ENCODE data around the gene MAP1LC3B2.

MAP1LC3B2 gene

GRCh38 chr12:116614194-116614915 is 55.2 kb downstream of the MAP1LC3B2 start:
- TF ChIP-seq OSR1 (CRISPR knock-in tag; IDR thresholded peaks at IDR 0.05) (no peak), ZFP30 (CRISPR knock-in tag; IDR thresholded peaks at IDR 0.05) (no peak), ZFP3 (CRISPR knock-in tag; IDR thresholded peaks at IDR 0.05) (no peak), SNAI2 (CRISPR knock-in tag; IDR thresholded peaks at IDR 0.05) (no peak), BACH2 (CRISPR knock-in tag; IDR thresholded peaks at IDR 0.05; ENCODE audit: borderline replicate concordance) (no peak)
- ATAC-seq = no peak

DNA sequence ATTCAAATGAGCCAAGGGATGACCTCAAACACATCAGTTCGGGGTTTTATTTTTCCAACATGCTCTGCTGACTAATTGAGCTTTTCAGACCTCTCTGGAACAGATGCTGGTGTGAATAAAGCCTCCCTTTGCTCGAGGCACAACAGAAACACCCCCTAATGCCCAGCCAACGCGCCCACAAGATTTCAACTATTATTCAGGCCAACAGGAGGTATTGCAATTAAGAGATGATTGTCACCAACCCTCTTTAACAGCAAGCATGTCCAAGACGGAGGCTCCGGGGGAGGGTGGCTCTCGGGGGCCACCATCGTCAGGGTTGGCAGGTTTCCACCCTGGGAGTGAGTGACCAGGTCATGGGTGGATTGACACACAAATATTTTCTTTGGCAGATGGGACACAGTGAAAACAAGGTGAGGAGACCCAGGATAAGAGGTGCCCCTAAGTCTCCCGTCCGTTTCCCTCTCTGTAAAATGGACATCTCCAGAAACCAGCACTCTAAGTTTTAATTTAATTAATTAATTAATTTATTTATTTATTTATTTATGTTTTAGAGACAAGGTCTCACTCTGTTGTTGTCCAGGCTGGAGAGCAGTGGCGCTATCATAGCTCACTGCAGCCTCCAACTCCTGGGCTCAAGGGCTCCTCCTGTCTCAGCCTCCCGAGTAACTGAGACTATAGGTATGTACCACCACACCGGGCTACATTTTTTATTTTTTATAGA is 56.1 kb downstream of the MAP1LC3B2 start:
- TF ChIP-seq ZFP30 (CRISPR knock-in tag; IDR thresholded peaks at IDR 0.05) (no peak), ESRRG (CRISPR knock-in tag; IDR thresholded peaks at IDR 0.05) (no peak), PATZ1 (CRISPR knock-in tag; IDR thresholded peaks at IDR 0.05; ENCODE audit: borderline replicate concordance) (no peak), ZNF8 (CRISPR knock-in tag; IDR thresholded peaks at IDR 0.05) (no peak), ARNTL (CRISPR knock-in tag; IDR thresholded peaks at IDR 0.05; ENCODE audit: borderline replicate concordance, low read depth) (no peak), ZFP3 (CRISPR knock-in tag; IDR thresholded peaks at IDR 0.05) (no peak), PPARA (CRISPR knock-in tag; IDR thresholded peaks at IDR 0.05; ENCODE audit: borderline replicate concordance) (no peak), OSR1 (CRISPR knock-in tag; IDR thresholded peaks at IDR 0.05) (no peak), RARB (CRISPR knock-in tag; IDR thresholded peaks at IDR 0.05) (no peak), TSHZ2 (CRISPR knock-in tag; IDR thresholded peaks at IDR 0.05) (no peak), TOX (CRISPR knock-in tag; IDR thresholded peaks at IDR 0.05; ENCODE audit: borderline replicate concordance) (no peak), SNAI2 (CRISPR knock-in tag; IDR thresholded peaks at IDR 0.05) (no peak)
- TF ChIP-seq, protein P1, sequence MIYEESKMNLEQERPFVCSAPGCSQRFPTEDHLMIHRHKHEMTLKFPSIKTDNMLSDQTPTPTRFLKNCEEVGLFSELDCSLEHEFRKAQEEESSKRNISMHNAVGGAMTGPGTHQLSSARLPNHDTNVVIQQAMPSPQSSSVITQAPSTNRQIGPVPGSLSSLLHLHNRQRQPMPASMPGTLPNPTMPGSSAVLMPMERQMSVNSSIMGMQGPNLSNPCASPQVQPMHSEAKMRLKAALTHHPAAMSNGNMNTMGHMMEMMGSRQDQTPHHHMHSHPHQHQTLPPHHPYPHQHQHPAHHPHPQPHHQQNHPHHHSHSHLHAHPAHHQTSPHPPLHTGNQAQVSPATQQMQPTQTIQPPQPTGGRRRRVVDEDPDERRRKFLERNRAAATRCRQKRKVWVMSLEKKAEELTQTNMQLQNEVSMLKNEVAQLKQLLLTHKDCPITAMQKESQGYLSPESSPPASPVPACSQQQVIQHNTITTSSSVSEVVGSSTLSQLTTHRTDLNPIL (CRISPR knock-in tag; IDR thresholded peaks at IDR 0.05; ENCODE audit: low read depth) = no peak
- ATAC-seq = no peak

GRCh38 chr12:116616536-116617248 is 57.5 kb downstream of the MAP1LC3B2 start:
- TF ChIP-seq ZNF8 (CRISPR knock-in tag; IDR thresholded peaks at IDR 0.05) (no peak), TSHZ2 (CRISPR knock-in tag; IDR thresholded peaks at IDR 0.05) (no peak), CSDC2 (CRISPR knock-in tag; IDR thresholded peaks at IDR 0.05) (no peak), ISL1 (CRISPR knock-in tag; IDR thresholded peaks at IDR 0.05) (no peak), PPARA (CRISPR knock-in tag; IDR thresholded peaks at IDR 0.05; ENCODE audit: borderline replicate concordance) (no peak), ARNTL (CRISPR knock-in tag; IDR thresholded peaks at IDR 0.05; ENCODE audit: borderline replicate concordance, low read depth) (no peak), TCF4 (CRISPR knock-in tag; IDR thresholded peaks at IDR 0.05; ENCODE audit: borderline replicate concordance) (no peak), ZFP30 (CRISPR knock-in tag; IDR thresholded peaks at IDR 0.05) (no peak), ZNF565 (CRISPR knock-in tag; conservative IDR thresholded peaks at IDR 0.05; ENCODE audit: low read depth) (no peak), ZNF70 (CRISPR knock-in tag; IDR thresholded peaks at IDR 0.05) (no peak), ZC3H10 (CRISPR knock-in tag; IDR thresholded peaks at IDR 0.05) (no peak), TOX (CRISPR knock-in tag; IDR thresholded peaks at IDR 0.05; ENCODE audit: borderline replicate concordance) (no peak)
- TF ChIP-seq, protein P1 (CRISPR knock-in tag; IDR thresholded peaks at IDR 0.05; ENCODE audit: low read depth) = no peak
- ATAC-seq = no peak
